ENCODE results near the gene UBE2O. TPM values are rescaled to one million over a fixed set of nuclear protein-coding genes. Genes with fewer than 3 reads are reported as not detected.

UBE2O gene
- total RNA-seq, 2 donors from 2014 or later, result 45.4 to 46.5 TPM

DNA sequence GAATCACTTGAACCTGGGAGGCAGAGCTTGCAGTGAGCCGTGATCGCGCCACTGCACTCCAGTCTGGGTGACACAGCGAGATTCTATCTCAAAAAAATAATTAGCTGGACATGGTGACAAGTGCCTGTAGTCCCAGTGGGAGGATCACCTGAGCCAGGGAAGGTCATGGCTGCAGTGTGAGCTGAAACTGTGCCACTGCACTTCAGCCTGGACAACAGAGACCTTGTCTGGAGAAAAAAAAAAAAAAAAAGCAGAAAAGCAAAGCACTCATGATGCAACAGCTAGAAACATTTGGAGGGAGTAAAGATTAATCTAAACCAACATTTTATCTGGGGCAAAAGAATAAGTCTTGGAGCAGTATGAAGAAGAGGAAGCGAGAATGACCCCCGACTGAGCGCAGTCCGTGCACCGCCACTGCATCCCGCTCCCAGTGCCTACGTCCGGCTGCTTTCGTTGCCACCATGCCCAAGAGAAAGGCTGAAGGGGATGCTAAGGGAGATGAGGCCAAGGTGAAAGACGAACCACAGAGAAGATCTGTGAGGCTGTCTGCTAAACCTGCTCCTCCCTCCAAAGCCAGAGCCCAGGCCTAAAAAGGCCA lies 107.5 kb downstream of the UBE2O start:
- no peak overlapping the region for H3K4me3 Mint-ChIP-seq
- H3K4me1 Mint-ChIP-seq, result no peaks in the 10 kb centered on the region
- no peak for DNase-seq
- no peaks in the 10 kb centered on the region for H3K27me3 Mint-ChIP-seq (ENCODE audit: insufficient read depth)
- Histone ChIP-seq H3K27ac (ENCODE audit: low read depth, low read length) (no peak overlapping the region), H3K4me3 (ENCODE audit: low read length) (no peak overlapping the region), H3K9ac (ENCODE audit: extremely low read depth, low read length, poor library complexity, severe bottlenecking) (no peak overlapping the region), H3K4me1 (ENCODE audit: control insufficient read depth, insufficient read depth, low read length) (no peaks in the 10 kb centered on the region), H3K27me3 (ENCODE audit: control insufficient read depth, insufficient read depth, low read length, poor library complexity, severe bottlenecking) (no peaks in the 10 kb centered on the region), H3K36me3 (ENCODE audit: control insufficient read depth, insufficient read depth, low read length) (peaks cover 57% of the 10 kb centered on the region), H3K9me3 (ENCODE audit: control insufficient read depth, low read length) (no peaks in the 10 kb centered on the region)
- TF ChIP-seq, protein P1, sequence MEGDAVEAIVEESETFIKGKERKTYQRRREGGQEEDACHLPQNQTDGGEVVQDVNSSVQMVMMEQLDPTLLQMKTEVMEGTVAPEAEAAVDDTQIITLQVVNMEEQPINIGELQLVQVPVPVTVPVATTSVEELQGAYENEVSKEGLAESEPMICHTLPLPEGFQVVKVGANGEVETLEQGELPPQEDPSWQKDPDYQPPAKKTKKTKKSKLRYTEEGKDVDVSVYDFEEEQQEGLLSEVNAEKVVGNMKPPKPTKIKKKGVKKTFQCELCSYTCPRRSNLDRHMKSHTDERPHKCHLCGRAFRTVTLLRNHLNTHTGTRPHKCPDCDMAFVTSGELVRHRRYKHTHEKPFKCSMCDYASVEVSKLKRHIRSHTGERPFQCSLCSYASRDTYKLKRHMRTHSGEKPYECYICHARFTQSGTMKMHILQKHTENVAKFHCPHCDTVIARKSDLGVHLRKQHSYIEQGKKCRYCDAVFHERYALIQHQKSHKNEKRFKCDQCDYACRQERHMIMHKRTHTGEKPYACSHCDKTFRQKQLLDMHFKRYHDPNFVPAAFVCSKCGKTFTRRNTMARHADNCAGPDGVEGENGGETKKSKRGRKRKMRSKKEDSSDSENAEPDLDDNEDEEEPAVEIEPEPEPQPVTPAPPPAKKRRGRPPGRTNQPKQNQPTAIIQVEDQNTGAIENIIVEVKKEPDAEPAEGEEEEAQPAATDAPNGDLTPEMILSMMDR (conservative IDR thresholded peaks at IDR 0.05), result no peak
- WGBS, 2 experiments (ENCODE audit: insufficient coverage in 1 of 2, insufficient read length in 1 of 2), result 91 to 97% methylated on average over 14 of the region's 14 CpGs
- H3K27ac Mint-ChIP-seq, result no peak overlapping the region
- no peaks in the 10 kb centered on the region for H3K9me3 Mint-ChIP-seq
- H3K36me3 Mint-ChIP-seq (ENCODE audit: low read depth), result peaks cover 57% of the 10 kb centered on the region

DNA sequence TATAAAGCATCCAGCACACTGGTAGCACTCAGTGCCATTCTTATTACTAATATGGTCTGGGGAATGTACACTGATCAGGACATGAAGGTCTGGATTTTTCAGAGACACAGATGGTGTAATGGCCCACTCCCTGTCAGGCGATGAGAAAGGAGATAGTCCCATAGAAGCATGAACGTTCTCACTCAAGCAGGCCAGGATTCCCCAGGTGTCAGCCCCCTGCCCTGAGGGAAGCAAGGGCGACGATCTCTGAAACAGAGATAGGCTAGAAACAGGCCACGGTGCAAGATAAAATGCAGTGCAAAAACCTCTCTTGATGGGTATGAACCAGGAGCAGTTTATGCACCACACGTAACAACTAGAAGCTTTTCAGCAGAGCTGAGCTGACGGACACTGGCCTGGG lies 109.8 kb downstream of the UBE2O start:
- H3K27ac Mint-ChIP-seq, result no peak overlapping the region
- H3K27me3 Mint-ChIP-seq (ENCODE audit: insufficient read depth), result no peaks in the 10 kb centered on the region
- no peak for DNase-seq
- H3K4me3 ChIP-seq (ENCODE audit: low read length), result no peak overlapping the region
- H3K4me1 Mint-ChIP-seq, result no peaks in the 10 kb centered on the region
- no peaks in the 10 kb centered on the region for H3K9me3 Mint-ChIP-seq
- H3K4me1 ChIP-seq (ENCODE audit: control insufficient read depth, insufficient read depth, low read length), result no peaks in the 10 kb centered on the region
- no peaks in the 10 kb centered on the region for H3K9me3 ChIP-seq (ENCODE audit: control insufficient read depth, low read length)
- H3K27ac ChIP-seq (ENCODE audit: low read depth, low read length), result no peak overlapping the region
- TF ChIP-seq, protein P1 (conservative IDR thresholded peaks at IDR 0.05), result no peak
- no peak overlapping the region for H3K9ac ChIP-seq (ENCODE audit: extremely low read depth, low read length, poor library complexity, severe bottlenecking)
- H3K27me3 ChIP-seq (ENCODE audit: control insufficient read depth, insufficient read depth, low read length, poor library complexity, severe bottlenecking), result no peaks in the 10 kb centered on the region
- no peak overlapping the region for H3K4me3 Mint-ChIP-seq
- peaks cover 51% of the 10 kb centered on the region for H3K36me3 ChIP-seq (ENCODE audit: control insufficient read depth, insufficient read depth, low read length)
- H3K36me3 Mint-ChIP-seq (ENCODE audit: low read depth), result peaks cover 58% of the 10 kb centered on the region
- WGBS, 2 experiments (ENCODE audit: insufficient coverage in 1 of 2, insufficient read length in 1 of 2), result 92 to 100% methylated on average over 7 of the region's 7 CpGs

DNA sequence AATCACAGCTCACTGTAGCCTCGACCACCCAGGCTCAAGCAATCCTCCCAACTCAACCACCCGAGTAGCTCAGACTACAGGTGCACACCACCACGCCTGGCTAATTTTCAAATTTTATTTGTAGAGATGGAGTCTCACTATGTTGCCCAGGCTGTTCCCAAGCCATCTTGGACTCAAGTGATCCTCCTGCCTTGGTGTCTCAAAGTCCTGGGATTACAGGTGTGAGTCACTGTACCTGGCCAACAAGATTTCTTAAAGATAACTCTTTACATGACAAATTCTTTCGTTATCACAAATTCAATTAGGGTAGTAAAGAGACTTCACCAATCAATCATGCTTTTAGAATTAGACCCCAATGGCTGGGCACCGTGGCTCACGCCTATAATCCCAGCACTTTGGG lies 111.7 kb downstream of the UBE2O start:
- Mint-ChIP-seq H3K4me3 (no peak overlapping the region), H3K9me3 (no peaks in the 10 kb centered on the region), H3K4me1 (peaks cover 3% of the 10 kb centered on the region), H3K27ac (no peak overlapping the region), H3K27me3 (ENCODE audit: insufficient read depth) (no peaks in the 10 kb centered on the region), H3K36me3 (ENCODE audit: low read depth) (peaks cover 48% of the 10 kb centered on the region)
- TF ChIP-seq, protein P1 (conservative IDR thresholded peaks at IDR 0.05), result no peak
- Histone ChIP-seq H3K36me3 (ENCODE audit: control insufficient read depth, insufficient read depth, low read length) (peaks cover 40% of the 10 kb centered on the region), H3K9ac (ENCODE audit: extremely low read depth, low read length, poor library complexity, severe bottlenecking) (no peak overlapping the region), H3K4me3 (ENCODE audit: low read length) (no peak overlapping the region), H3K27ac (ENCODE audit: low read depth, low read length) (no peak overlapping the region), H3K27me3 (ENCODE audit: control insufficient read depth, insufficient read depth, low read length, poor library complexity, severe bottlenecking) (no peaks in the 10 kb centered on the region), H3K9me3 (ENCODE audit: control insufficient read depth, low read length) (no peaks in the 10 kb centered on the region), H3K4me1 (ENCODE audit: control insufficient read depth, insufficient read depth, low read length) (no peaks in the 10 kb centered on the region)
- 97% methylated on average over 6 of the region's 6 CpGs; no CpG with 5 or more reads in 1 of the 2 experiments for WGBS, 2 experiments (ENCODE audit: insufficient coverage in 1 of 2, insufficient read length in 1 of 2)
- no peak for DNase-seq

Other genes starting within 250 kb of the UBE2O start
- 10 to 100 TPM in 1 of 2 donors, 1 to 10 TPM in 1; 9.6 to 11.2 TPM for gene RNF157, start 212.7 kb downstream of the UBE2O start, total RNA-seq
- 10 to 100 TPM; 36.0 to 46.0 TPM for gene UBALD2, start 187.8 kb downstream of the UBE2O start, total RNA-seq
- 1 to 10 TPM; 3.5 to 5.0 TPM for gene QRICH2, start 144.9 kb downstream of the UBE2O start, total RNA-seq
- 10 to 100 TPM; 60.9 to 89.8 TPM for gene PRPSAP1, start 99.2 kb downstream of the UBE2O start, total RNA-seq
- 1 to 10 TPM; 1.5 to 1.8 TPM for gene SPHK1, start 68.5 kb downstream of the UBE2O start, total RNA-seq
- gene AANAT, start 14.5 kb upstream of the UBE2O start, total RNA-seq, result not detected
- 10 to 100 TPM; 28.5 to 31.1 TPM for gene RHBDF2, start 48.3 kb upstream of the UBE2O start, total RNA-seq
- gene CYGB, start 84.6 kb upstream of the UBE2O start, total RNA-seq, result 1 to 10 TPM; 2.0 to 3.4 TPM
- gene PRCD, start 86.9 kb upstream of the UBE2O start, total RNA-seq, result 1 to 10 TPM; 3.2 to 4.8 TPM
- gene ST6GALNAC2, start 132.7 kb upstream of the UBE2O start, total RNA-seq, result 10 to 100 TPM; 15.1 to 26.9 TPM
- gene ST6GALNAC1, start 190.6 kb upstream of the UBE2O start, total RNA-seq, result not detected

Data from endodermal cell (in vitro differentiated cells).